ENCODE measurements around the gene UGT1A4. TPM values are rescaled to one million over a fixed set of nuclear protein-coding genes. Genes with fewer than 3 reads are reported as not detected.
A peak's percentile ranks its signal among the peaks of the same experiment; 100 is the strongest.

The UGT1A4 gene
- total RNA-seq, 1 donor from 2014 or later: not detected

DNA sequence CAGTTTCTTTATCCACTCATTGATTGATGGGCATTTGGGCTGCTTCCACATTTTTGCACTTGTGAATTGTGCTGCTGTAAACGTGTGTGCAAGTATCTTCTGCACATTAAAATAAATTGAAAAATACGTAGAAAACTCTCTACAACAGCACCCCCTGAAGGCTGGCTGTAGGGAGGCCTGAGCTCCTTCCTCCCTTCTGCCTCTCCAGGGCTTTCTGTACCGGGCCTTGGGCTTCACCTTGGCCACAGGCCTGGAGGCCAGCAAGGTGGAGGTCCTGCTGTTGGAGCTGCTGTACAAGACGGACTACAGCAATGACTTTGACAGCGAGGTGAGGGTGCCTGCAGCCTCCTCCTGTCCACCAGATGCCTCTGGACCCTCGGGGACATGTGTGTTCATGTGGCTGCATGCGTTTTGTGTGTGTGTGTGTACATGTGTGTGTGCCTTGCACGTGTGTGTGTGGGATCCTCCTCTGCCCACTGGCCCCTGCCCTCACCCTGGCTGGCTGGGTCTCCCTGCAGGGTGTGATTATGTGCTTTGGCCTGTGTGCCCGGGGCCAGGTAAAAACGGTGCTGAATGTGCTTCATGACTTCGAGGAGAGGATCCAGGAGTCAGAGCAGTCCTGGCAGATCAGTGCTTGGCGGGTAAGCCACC, 88.8 kb downstream of the UGT1A4 start:
- TF ChIP-seq, protein P1, sequence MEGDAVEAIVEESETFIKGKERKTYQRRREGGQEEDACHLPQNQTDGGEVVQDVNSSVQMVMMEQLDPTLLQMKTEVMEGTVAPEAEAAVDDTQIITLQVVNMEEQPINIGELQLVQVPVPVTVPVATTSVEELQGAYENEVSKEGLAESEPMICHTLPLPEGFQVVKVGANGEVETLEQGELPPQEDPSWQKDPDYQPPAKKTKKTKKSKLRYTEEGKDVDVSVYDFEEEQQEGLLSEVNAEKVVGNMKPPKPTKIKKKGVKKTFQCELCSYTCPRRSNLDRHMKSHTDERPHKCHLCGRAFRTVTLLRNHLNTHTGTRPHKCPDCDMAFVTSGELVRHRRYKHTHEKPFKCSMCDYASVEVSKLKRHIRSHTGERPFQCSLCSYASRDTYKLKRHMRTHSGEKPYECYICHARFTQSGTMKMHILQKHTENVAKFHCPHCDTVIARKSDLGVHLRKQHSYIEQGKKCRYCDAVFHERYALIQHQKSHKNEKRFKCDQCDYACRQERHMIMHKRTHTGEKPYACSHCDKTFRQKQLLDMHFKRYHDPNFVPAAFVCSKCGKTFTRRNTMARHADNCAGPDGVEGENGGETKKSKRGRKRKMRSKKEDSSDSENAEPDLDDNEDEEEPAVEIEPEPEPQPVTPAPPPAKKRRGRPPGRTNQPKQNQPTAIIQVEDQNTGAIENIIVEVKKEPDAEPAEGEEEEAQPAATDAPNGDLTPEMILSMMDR (IDR thresholded peaks at IDR 0.05; ENCODE audit: unreplicated experiment): no peak
- no peaks in the 10 kb centered on the region for H3K9me3 Mint-ChIP-seq

DNA sequence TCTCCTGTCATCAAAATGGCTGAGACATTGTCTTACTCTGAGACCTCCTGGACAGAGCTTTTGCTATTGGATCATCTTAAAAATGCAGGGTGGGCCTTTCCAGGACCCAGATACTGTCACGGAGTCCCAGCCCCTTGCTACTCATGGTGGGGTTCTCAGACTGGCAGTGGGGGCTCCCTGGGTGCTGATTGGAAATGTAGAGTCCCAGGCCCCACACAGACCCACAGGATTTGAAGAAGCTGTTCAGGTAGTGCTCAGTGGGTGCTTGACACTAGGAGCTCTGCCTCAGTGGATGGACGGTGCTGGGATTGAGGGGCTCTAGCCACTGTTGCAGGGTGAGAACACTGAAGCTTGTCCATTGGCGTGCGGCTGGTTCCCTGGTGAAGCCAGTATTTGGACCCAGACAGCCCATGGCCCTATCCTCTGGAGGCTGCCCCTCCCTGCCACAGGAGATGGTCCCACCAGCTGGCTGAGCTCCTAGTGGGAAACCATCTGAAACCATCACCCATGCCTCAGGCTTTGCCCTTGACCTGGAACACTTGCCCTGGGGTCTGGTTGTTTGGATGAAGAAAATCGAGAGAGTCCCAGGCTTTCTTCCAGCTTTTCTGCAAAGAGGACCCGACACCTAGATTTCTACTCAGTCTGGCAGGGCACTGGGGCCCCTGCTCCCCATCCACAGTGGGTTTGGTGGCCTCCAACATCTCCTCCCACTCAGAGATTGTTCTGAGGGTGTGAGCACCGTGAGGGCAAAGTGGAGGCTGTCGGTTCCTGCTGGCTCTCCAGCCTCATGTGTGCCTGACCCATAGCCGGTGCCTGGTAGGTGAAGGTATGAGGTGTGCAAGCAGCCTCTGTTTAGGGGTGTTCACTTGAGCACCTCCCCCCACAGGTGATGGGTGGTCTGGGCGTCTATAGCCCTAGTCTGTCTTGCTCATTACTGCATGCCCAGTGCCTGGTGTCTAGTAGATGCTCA, 89.7 kb downstream of the UGT1A4 start:
- TF ChIP-seq, protein P1 (IDR thresholded peaks at IDR 0.05; ENCODE audit: unreplicated experiment): no peak
- H3K27me3 Mint-ChIP-seq (ENCODE audit: low read depth): peaks cover 59% of the 10 kb centered on the region
- H3K36me3 Mint-ChIP-seq: no peaks in the 10 kb centered on the region
- no peak overlapping the region for H3K27ac Mint-ChIP-seq
- H3K4me3 Mint-ChIP-seq: no peak overlapping the region
- DNase-seq (ENCODE audit: low spot score in 2 of 2, unreplicated experiment in 2 of 2): peak in 1 of 2 experiments; percentile 21
- H3K9me3 Mint-ChIP-seq: no peaks in the 10 kb centered on the region
- no peaks in the 10 kb centered on the region for H3K4me1 Mint-ChIP-seq

More for the DNA sequence above, 88.8 kb downstream of the UGT1A4 start:
- no peak overlapping the region for H3K4me3 Mint-ChIP-seq
- H3K27ac Mint-ChIP-seq: no peak overlapping the region
- H3K4me1 Mint-ChIP-seq: no peaks in the 10 kb centered on the region
- no peaks in the 10 kb centered on the region for H3K36me3 Mint-ChIP-seq
- H3K27me3 Mint-ChIP-seq (ENCODE audit: low read depth): peaks cover 59% of the 10 kb centered on the region
- DNase-seq (ENCODE audit: low spot score in 2 of 2, unreplicated experiment in 2 of 2): peak in 1 of 2 experiments; percentile 25

- TF ChIP-seq, protein P1 (IDR thresholded peaks at IDR 0.05; ENCODE audit: unreplicated experiment): no peak
- Mint-ChIP-seq H3K4me1 (no peaks in the 10 kb centered on the region), H3K9me3 (peaks cover 3% of the 10 kb centered on the region), H3K4me3 (no peak overlapping the region), H3K27ac (no peak overlapping the region), H3K36me3 (peaks cover 3% of the 10 kb centered on the region), H3K27me3 (ENCODE audit: low read depth) (peaks cover 39% of the 10 kb centered on the region)
- DNase-seq (ENCODE audit: low spot score in 2 of 2, unreplicated experiment in 2 of 2): no peak
Measured at GRCh38 chr2:233810385-233810784, 91.8 kb downstream of the UGT1A4 start.

- Mint-ChIP-seq H3K9me3 (peaks cover 10% of the 10 kb centered on the region), H3K4me1 (peaks cover 3% of the 10 kb centered on the region), H3K27me3 (ENCODE audit: low read depth) (peaks cover 34% of the 10 kb centered on the region), H3K36me3 (peaks cover 3% of the 10 kb centered on the region), H3K4me3 (no peak overlapping the region), H3K27ac (no peak overlapping the region)
- TF ChIP-seq, protein P1 (IDR thresholded peaks at IDR 0.05; ENCODE audit: unreplicated experiment): no peak
- DNase-seq (ENCODE audit: low spot score in 2 of 2, unreplicated experiment in 2 of 2): peak in 1 of 2 experiments; percentile 17
Measured at GRCh38 chr2:233811087-233811486, 92.6 kb downstream of the UGT1A4 start.

DNA sequence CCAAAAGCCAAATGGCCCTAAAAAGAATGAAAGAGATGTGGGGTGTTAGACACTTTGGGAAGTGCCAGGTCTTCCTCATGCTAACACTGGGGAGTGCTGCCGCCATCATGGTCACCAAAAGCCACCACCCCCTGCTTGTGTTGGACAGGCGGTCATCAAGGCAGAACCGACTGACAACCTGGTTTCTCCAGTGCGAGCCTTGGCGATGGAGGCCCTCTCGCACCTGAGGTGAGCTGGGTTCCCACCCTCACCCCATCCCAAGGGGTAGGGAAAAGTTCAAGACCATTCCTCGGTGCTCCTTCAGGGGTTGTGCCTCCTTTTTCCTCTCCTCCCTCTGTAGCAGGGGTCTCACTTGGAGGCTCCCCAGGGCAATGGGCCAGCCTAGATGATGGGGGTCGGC, 93.2 kb downstream of the UGT1A4 start:
- Mint-ChIP-seq H3K27me3 (ENCODE audit: low read depth) (peaks cover 31% of the 10 kb centered on the region), H3K4me3 (no peak overlapping the region), H3K27ac (no peak overlapping the region), H3K4me1 (peaks cover 10% of the 10 kb centered on the region), H3K36me3 (peaks cover 3% of the 10 kb centered on the region), H3K9me3 (peaks cover 15% of the 10 kb centered on the region)
- peak; percentile 7 to 30 for DNase-seq (ENCODE audit: low spot score in 2 of 2, unreplicated experiment in 2 of 2)
- TF ChIP-seq, protein P1 (IDR thresholded peaks at IDR 0.05; ENCODE audit: unreplicated experiment): no peak

Data from mesothelial cell of epicardium (in vitro differentiated cells).